ENCODE results near the gene OSBPL1A. TPM values are rescaled to one million over a fixed set of nuclear protein-coding genes. Genes with fewer than 3 reads are reported as not detected.

Gene OSBPL1A
- total and polyA plus RNA-seq, 2 donors from 2014 or later, result 27.0 to 40.3 TPM

GRCh38 chr18:24428709-24429108 is 31.1 kb upstream of the OSBPL1A start:
- Histone ChIP-seq H3K4me3 (ENCODE audit: low read length in 3 of 3) (no peak overlapping the region), H3K27me3 (ENCODE audit: control insufficient read depth, insufficient read depth, low read length) (peaks cover 3% of the 10 kb centered on the region), H3K9me3 (ENCODE audit: control insufficient read depth in 2 of 3, insufficient read depth in 1 of 3, low read length in 3 of 3) (peaks cover 0 to 7% (median 0%) of the 10 kb centered on the region in 3 donors), H3K36me3 (ENCODE audit: control insufficient read depth in 2 of 3, insufficient read depth in 3 of 3, low read length in 3 of 3) (peaks cover 0 to 3% (median 0%) of the 10 kb centered on the region in 3 donors), H3K27ac (ENCODE audit: low read depth in 2 of 2, low read length in 2 of 2) (no peak overlapping the region), H3K4me1 (ENCODE audit: control insufficient read depth in 2 of 3, insufficient read depth in 2 of 3, low read depth in 1 of 3, low read length in 3 of 3) (peaks cover 0 to 3% (median 2%) of the 10 kb centered on the region in 3 donors), H3K9ac (ENCODE audit: low read length in 3 of 3) (no peak overlapping the region)
- intact Hi-C loops (cut with DNase I), result no loop called here
- no peak for FAIRE-seq
- DNase-seq, result no peak
- no peak for TF ChIP-seq CTCF (IDR thresholded peaks at IDR 0.05; ENCODE audit: borderline replicate concordance, extremely low read depth, insufficient read depth)

GRCh38 chr18:24427484-24427883 is 29.9 kb upstream of the OSBPL1A start:
- intact Hi-C loops (cut with DNase I), result no loop called here
- Histone ChIP-seq H3K9me3 (ENCODE audit: control insufficient read depth in 2 of 3, insufficient read depth in 1 of 3, low read length in 3 of 3) (peaks cover 0 to 7% (median 0%) of the 10 kb centered on the region in 3 donors), H3K9ac (ENCODE audit: low read length in 3 of 3) (peak overlapping the region in 1 of 3 donors; percentile 83), H3K27ac (ENCODE audit: low read depth in 2 of 2, low read length in 2 of 2) (no peak overlapping the region), H3K27me3 (ENCODE audit: control insufficient read depth, insufficient read depth, low read length) (peaks cover 5% of the 10 kb centered on the region), H3K36me3 (ENCODE audit: control insufficient read depth in 2 of 3, insufficient read depth in 3 of 3, low read length in 3 of 3) (no peaks in the 10 kb centered on the region), H3K4me3 (ENCODE audit: low read length in 3 of 3) (peak overlapping the region in 2 of 3 donors; percentile 26 to 87), H3K4me1 (ENCODE audit: control insufficient read depth in 2 of 3, insufficient read depth in 2 of 3, low read depth in 1 of 3, low read length in 3 of 3) (peaks cover 0 to 3% (median 2%) of the 10 kb centered on the region in 3 donors)
- FAIRE-seq, result no peak
- no peak for TF ChIP-seq CTCF (IDR thresholded peaks at IDR 0.05; ENCODE audit: borderline replicate concordance, extremely low read depth, insufficient read depth)
- peak in 2 of 5 donors; percentile 10 for DNase-seq

- H3K9me3 ChIP-seq (ENCODE audit: control insufficient read depth in 2 of 3, insufficient read depth in 1 of 3, low read length in 3 of 3), result peaks cover 0 to 7% (median 0%) of the 10 kb centered on the region in 3 donors
- TF ChIP-seq CTCF (IDR thresholded peaks at IDR 0.05; ENCODE audit: borderline replicate concordance, extremely low read depth, insufficient read depth), result no peak
- no peaks in the 10 kb centered on the region for H3K36me3 ChIP-seq (ENCODE audit: control insufficient read depth in 2 of 3, insufficient read depth in 3 of 3, low read length in 3 of 3)
- no peak for FAIRE-seq
- peak within 1 kb of the TSS; percentile 82 to 87 (median 85) for H3K4me3 ChIP-seq (ENCODE audit: low read length in 3 of 3)
- peak; percentile 90 to 95 (median 95) for DNase-seq
- intact Hi-C loops (cut with DNase I), result no loop called here
- H3K4me1 ChIP-seq (ENCODE audit: control insufficient read depth in 2 of 3, insufficient read depth in 2 of 3, low read depth in 1 of 3, low read length in 3 of 3), result peaks cover 0 to 3% (median 2%) of the 10 kb centered on the region in 3 donors
- peak within 1 kb of the TSS; percentile 4 to 83 (median 51) for H3K9ac ChIP-seq (ENCODE audit: low read length in 3 of 3)
- H3K27ac ChIP-seq (ENCODE audit: low read depth in 2 of 2, low read length in 2 of 2), result peak within 1 kb of the TSS in 1 of 2 donors; percentile 66
- H3K27me3 ChIP-seq (ENCODE audit: control insufficient read depth, insufficient read depth, low read length), result peaks cover 5% of the 10 kb centered on the region
These were observed 29.0 kb upstream of the OSBPL1A start, which contains the start of gene IMPACT for GRCh38 chr18:24426398-24427294. Gene IMPACT (plus strand): TSS chr18:24426670. CDS start chr18:24426757, 87 bp downstream.

Measured in kidney (tissue), 14 donors.